Measurements from ENCODE around the gene ATP6V1B1.

DNA sequence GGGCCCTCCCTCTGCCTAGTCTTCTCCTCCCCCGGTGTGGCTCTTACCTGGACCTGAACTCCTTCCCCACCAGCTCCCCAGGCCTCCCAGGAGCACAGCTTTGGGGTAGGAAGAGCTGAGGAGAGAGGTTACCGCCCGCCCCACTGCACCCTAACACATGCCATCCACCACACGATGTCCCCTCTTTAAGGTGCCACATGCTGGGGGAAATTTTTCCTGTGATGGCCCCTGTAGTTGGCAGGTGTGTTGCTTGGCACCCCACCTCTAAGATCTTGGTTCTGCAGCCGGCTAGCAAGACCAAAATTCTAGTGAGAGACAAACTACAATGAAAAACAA is 65.9 kb downstream of the ATP6V1B1 start:
- TF ChIP-seq, protein P1, sequence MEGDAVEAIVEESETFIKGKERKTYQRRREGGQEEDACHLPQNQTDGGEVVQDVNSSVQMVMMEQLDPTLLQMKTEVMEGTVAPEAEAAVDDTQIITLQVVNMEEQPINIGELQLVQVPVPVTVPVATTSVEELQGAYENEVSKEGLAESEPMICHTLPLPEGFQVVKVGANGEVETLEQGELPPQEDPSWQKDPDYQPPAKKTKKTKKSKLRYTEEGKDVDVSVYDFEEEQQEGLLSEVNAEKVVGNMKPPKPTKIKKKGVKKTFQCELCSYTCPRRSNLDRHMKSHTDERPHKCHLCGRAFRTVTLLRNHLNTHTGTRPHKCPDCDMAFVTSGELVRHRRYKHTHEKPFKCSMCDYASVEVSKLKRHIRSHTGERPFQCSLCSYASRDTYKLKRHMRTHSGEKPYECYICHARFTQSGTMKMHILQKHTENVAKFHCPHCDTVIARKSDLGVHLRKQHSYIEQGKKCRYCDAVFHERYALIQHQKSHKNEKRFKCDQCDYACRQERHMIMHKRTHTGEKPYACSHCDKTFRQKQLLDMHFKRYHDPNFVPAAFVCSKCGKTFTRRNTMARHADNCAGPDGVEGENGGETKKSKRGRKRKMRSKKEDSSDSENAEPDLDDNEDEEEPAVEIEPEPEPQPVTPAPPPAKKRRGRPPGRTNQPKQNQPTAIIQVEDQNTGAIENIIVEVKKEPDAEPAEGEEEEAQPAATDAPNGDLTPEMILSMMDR (IDR thresholded peaks at IDR 0.05), result no peak
- no peak for TF ChIP-seq POLR2A (IDR thresholded peaks at IDR 0.05)
- no peak for TF ChIP-seq POLR2AphosphoS5 (IDR thresholded peaks at IDR 0.05)
- TF ChIP-seq EP300 (IDR thresholded peaks at IDR 0.05), result no peak

Measured in suprapubic skin (tissue), 4 donors.